ENCODE measurements around the gene TMEM270. TPM values are rescaled to one million over a fixed set of nuclear protein-coding genes. Genes with fewer than 3 reads are reported as not detected.

The TMEM270 gene
- total RNA-seq, 1 donor from 2014 or later: not detected

- peak overlapping the region; percentile 85 for H3K4me3 Mint-ChIP-seq (ENCODE audit: low read depth)
- H3K9me3 Mint-ChIP-seq (ENCODE audit: low read depth): no peaks in the 10 kb centered on the region
- H3K36me3 Mint-ChIP-seq (ENCODE audit: insufficient read depth): peaks cover 2% of the 10 kb centered on the region
- H3K27ac Mint-ChIP-seq: peak overlapping the region; percentile 99
- peaks cover 2% of the 10 kb centered on the region for H3K27me3 Mint-ChIP-seq
- TF ChIP-seq, protein P1, sequence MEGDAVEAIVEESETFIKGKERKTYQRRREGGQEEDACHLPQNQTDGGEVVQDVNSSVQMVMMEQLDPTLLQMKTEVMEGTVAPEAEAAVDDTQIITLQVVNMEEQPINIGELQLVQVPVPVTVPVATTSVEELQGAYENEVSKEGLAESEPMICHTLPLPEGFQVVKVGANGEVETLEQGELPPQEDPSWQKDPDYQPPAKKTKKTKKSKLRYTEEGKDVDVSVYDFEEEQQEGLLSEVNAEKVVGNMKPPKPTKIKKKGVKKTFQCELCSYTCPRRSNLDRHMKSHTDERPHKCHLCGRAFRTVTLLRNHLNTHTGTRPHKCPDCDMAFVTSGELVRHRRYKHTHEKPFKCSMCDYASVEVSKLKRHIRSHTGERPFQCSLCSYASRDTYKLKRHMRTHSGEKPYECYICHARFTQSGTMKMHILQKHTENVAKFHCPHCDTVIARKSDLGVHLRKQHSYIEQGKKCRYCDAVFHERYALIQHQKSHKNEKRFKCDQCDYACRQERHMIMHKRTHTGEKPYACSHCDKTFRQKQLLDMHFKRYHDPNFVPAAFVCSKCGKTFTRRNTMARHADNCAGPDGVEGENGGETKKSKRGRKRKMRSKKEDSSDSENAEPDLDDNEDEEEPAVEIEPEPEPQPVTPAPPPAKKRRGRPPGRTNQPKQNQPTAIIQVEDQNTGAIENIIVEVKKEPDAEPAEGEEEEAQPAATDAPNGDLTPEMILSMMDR (IDR thresholded peaks at IDR 0.05; ENCODE audit: unreplicated experiment): no peak
- DNase-seq (ENCODE audit: low spot score, unreplicated experiment): no peak
- peaks cover 54% of the 10 kb centered on the region for H3K4me1 Mint-ChIP-seq (ENCODE audit: low read depth)
These were observed 30.9 kb upstream of the TMEM270 start for GRCh38 chr7:73829921-73830680.

GRCh38 chr7:73830681-73831583, 30.0 kb upstream of the TMEM270 start, which contains the start of gene CLDN4:
Gene CLDN4 (plus strand): TSS chr7:73830996. CDS start chr7:73831202, 206 bp downstream.
- DNase-seq (ENCODE audit: low spot score, unreplicated experiment): peak; percentile 81
- H3K4me3 Mint-ChIP-seq (ENCODE audit: low read depth): peak within 1 kb of the TSS; percentile 85
- H3K9me3 Mint-ChIP-seq (ENCODE audit: low read depth): no peaks in the 10 kb centered on the region
- peaks cover 2% of the 10 kb centered on the region for H3K27me3 Mint-ChIP-seq
- H3K4me1 Mint-ChIP-seq (ENCODE audit: low read depth): peaks cover 54% of the 10 kb centered on the region
- H3K36me3 Mint-ChIP-seq (ENCODE audit: insufficient read depth): peaks cover 2% of the 10 kb centered on the region
- peak within 1 kb of the TSS; percentile 99 for H3K27ac Mint-ChIP-seq
- TF ChIP-seq, protein P1 (IDR thresholded peaks at IDR 0.05; ENCODE audit: unreplicated experiment): no peak

GRCh38 chr7:73831584-73831833, 29.4 kb upstream of the TMEM270 start:
- Mint-ChIP-seq H3K36me3 (ENCODE audit: insufficient read depth) (peaks cover 2% of the 10 kb centered on the region), H3K27ac (peak overlapping the region; percentile 99), H3K4me3 (ENCODE audit: low read depth) (peak overlapping the region; percentile 85), H3K9me3 (ENCODE audit: low read depth) (no peaks in the 10 kb centered on the region), H3K4me1 (ENCODE audit: low read depth) (peaks cover 54% of the 10 kb centered on the region), H3K27me3 (peaks cover 2% of the 10 kb centered on the region)
- TF ChIP-seq, protein P1 (IDR thresholded peaks at IDR 0.05; ENCODE audit: unreplicated experiment): no peak
- DNase-seq (ENCODE audit: low spot score, unreplicated experiment): no peak

DNA sequence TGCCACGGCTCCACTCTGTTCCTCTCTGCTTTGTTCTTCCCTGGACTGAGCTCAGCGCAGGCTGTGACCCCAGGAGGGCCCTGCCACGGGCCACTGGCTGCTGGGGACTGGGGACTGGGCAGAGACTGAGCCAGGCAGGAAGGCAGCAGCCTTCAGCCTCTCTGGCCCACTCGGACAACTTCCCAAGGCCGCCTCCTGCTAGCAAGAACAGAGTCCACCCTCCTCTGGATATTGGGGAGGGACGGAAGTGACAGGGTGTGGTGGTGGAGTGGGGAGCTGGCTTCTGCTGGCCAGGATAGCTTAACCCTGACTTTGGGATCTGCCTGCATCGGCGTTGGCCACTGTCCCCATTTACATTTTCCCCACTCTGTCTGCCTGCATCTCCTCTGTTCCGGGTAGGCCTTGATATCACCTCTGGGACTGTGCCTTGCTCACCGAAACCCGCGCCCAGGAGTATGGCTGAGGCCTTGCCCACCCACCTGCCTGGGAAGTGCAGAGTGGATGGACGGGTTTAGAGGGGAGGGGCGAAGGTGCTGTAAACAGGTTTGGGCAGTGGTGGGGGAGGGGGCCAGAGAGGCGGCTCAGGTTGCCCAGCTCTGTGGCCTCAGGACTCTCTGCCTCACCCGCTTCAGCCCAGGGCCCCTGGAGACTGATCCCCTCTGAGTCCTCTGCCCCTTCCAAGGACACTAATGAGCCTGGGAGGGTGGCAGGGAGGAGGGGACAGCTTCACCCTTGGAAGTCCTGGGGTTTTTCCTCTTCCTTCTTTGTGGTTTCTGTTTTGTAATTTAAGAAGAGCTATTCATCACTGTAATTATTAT, 28.9 kb upstream of the TMEM270 start:
- peak overlapping the region; percentile 85 for H3K4me3 Mint-ChIP-seq (ENCODE audit: low read depth)
- peaks cover 49% of the 10 kb centered on the region for H3K4me1 Mint-ChIP-seq (ENCODE audit: low read depth)
- no peaks in the 10 kb centered on the region for H3K27me3 Mint-ChIP-seq
- peak; percentile 83 for DNase-seq (ENCODE audit: low spot score, unreplicated experiment)
- peaks cover 2% of the 10 kb centered on the region for H3K36me3 Mint-ChIP-seq (ENCODE audit: insufficient read depth)
- H3K9me3 Mint-ChIP-seq (ENCODE audit: low read depth): no peaks in the 10 kb centered on the region
- H3K27ac Mint-ChIP-seq: peak overlapping the region; percentile 99
- TF ChIP-seq, protein P1 (IDR thresholded peaks at IDR 0.05; ENCODE audit: unreplicated experiment): no peak

DNA sequence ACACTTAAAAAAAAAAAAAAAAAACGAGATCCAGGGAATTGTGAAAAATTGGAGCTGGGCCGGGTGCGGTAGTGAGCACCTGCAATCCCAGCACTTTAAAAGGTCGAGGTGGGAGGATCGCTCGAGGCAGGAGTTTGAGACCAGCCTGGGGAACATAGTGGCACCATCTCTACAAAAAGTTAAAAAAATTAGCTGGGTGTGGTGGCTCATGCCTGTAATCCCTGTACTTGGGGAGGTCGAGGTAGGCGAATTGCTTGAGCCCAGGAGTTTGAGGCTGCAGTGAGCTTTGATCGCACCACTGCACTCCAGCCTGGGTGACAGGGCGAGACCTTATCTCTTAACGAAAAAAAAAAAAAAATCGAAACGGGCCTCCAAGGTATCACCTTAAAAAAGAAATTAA, 28.2 kb upstream of the TMEM270 start:
- Mint-ChIP-seq H3K4me3 (ENCODE audit: low read depth) (peak overlapping the region; percentile 85), H3K27ac (peak overlapping the region; percentile 99), H3K4me1 (ENCODE audit: low read depth) (peaks cover 42% of the 10 kb centered on the region), H3K9me3 (ENCODE audit: low read depth) (no peaks in the 10 kb centered on the region), H3K27me3 (no peaks in the 10 kb centered on the region), H3K36me3 (ENCODE audit: insufficient read depth) (peaks cover 2% of the 10 kb centered on the region)
- TF ChIP-seq, protein P1 (IDR thresholded peaks at IDR 0.05; ENCODE audit: unreplicated experiment): no peak
- DNase-seq (ENCODE audit: low spot score, unreplicated experiment): no peak
